ACC112 (cell line): Measurements from ENCODE around the gene USP40.

ENCODE experiments used
- H2AFZ ChIP-seq: fragments of 200-600 bp; sonication (generic); one replicate; pipeline ENCODE4 v1.6.0; 2017; ENCODE audit warnings: antibody characterized with exemption, low read length; ENCODE audit not compliant: unreplicated experiment
- H3K27ac ChIP-seq: fragments of 200-600 bp; sonication (generic); 2 replicates; pipeline ENCODE4 v1.5.1; 2014; ENCODE audit warnings: low read depth, mild to moderate bottlenecking, antibody characterized with exemption, low read length, moderate library complexity
- H3K27me3 ChIP-seq: fragments of 200-600 bp; sonication (generic); 2 replicates; pipeline ENCODE4 v1.6.1; 2014; ENCODE audit warnings: mild to moderate bottlenecking, antibody characterized with exemption, low read length, moderate library complexity, mixed read lengths; ENCODE audit not compliant: insufficient read depth
- H3K36me3 ChIP-seq: fragments of 200-600 bp; sonication (generic); 2 replicates; pipeline ENCODE4 v1.6.1; 2016; ENCODE audit warnings: mild to moderate bottlenecking, antibody characterized with exemption, low read length, moderate library complexity, mixed read lengths; ENCODE audit not compliant: insufficient read depth
- H3K4me1 ChIP-seq: fragments of 200-600 bp; sonication (generic); one replicate; pipeline ENCODE4 v1.6.1; 2016; ENCODE audit warnings: low read length, mixed read lengths; ENCODE audit not compliant: insufficient read depth, unreplicated experiment, control insufficient read depth
- H3K4me3 ChIP-seq: fragments of 200-600 bp; sonication (generic); 2 replicates; pipeline ENCODE4 v1.5.1; 2014; ENCODE audit warnings: mild to moderate bottlenecking, low read depth, low read length
- H3K79me2 ChIP-seq: fragments of 200-600 bp; sonication (generic); one replicate; pipeline ENCODE4 v1.6.0; 2016; ENCODE audit warnings: low read length; ENCODE audit not compliant: control insufficient read depth, unreplicated experiment, insufficient read depth

The USP40 gene

DNA sequence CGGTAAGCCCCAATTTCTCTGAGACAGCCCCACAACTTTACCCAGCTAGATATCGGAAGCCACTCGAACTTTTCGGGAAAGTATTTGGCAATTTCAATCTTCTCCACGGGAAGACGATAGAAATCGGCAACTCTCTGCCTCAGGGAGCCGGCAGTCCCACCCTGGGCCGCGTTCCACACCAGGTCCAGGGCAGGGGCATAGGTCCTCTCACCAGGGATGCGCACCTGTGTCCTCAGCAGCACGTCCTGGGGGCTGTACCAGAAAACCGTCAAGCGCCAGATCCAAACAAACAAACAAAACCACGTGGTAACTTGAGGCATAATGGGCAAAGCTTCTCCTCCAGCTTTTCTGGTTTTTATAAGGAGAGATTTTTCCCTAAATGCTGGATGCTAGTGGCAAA, 80.9 kb downstream of the USP40 start:
- Histone ChIP-seq H2AFZ (no peak overlapping the region), H3K27me3 (no peaks in the 10 kb centered on the region), H3K4me1 (peaks cover 46% of the 10 kb centered on the region), H3K27ac (peak overlapping the region; percentile 95; the same call in 1 of the 2 replicates), H3K4me3 (no peak overlapping the region), H3K36me3 (peaks cover 37% of the 10 kb centered on the region), H3K79me2 (no peaks in the 10 kb centered on the region)

DNA sequence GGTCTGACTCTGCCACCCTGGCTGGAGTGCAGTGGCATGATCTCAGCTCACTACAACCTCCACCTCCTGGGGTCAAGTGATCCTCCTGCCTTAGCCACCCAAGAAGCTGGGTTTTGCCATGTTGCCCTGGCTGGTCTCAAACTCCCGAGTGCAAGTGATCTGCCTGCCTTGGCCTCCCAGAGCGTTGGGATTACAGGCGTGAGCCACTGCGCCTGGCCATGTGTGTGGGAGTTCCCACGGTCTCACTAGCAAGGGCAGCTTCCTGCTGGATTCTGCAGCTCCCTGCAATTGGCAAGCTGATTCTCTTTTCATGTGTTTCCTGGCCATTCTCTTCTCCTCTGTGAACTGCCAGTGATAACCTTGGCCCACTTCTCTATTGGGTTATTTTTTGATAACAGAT, 84.0 kb downstream of the USP40 start:
- peaks cover 33% of the 10 kb centered on the region for H3K36me3 ChIP-seq
- H3K79me2 ChIP-seq = no peaks in the 10 kb centered on the region
- H3K27me3 ChIP-seq = no peaks in the 10 kb centered on the region
- H2AFZ ChIP-seq = no peak overlapping the region
- H3K27ac ChIP-seq = no peak overlapping the region
- peaks cover 20% of the 10 kb centered on the region for H3K4me1 ChIP-seq
- no peak overlapping the region for H3K4me3 ChIP-seq

- Histone ChIP-seq H3K4me1 (peaks cover 12% of the 10 kb centered on the region), H3K4me3 (no peak overlapping the region), H3K27me3 (no peaks in the 10 kb centered on the region), H3K79me2 (no peaks in the 10 kb centered on the region), H3K36me3 (peaks cover 37% of the 10 kb centered on the region), H2AFZ (no peak overlapping the region), H3K27ac (no peak overlapping the region)
These were observed 85.0 kb downstream of the USP40 start for GRCh38 chr2:233481368-233482142.

DNA sequence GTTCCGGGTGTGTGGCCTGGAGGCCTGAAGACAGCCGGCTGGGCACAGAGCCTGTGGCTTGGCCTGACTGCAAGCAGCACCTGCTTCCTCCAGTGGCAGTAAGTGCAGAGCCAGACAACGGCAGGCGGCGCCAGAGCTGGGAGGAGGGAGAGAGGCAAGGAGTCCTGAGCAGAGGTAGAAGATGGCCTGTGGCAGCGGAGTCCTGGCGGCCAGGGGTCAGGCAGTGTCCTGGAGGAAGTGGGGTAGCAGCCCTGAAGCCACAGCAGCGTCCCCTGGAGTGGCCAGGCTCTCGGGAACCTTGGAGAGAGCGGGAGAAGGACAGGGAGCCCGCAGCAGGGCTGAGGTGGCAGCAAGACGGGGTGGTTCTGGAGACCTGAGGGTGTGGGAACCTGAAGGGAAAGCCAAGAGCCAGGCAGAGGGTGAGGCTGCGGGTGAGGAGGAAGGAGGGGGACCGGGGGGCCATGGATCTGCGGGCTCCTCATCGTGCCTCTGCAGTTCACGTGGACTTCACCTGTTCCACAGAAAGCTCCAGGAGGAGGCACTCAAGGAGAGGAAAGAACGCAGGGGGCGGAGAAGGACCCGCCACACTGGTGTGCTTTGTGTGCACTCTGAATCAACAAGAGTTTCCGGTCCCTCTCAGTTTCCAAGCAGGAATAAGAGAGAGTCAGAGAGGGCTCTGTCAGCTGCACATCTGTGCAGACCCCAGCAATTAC, 85.9 kb downstream of the USP40 start:
- H3K4me1 ChIP-seq = peaks cover 4% of the 10 kb centered on the region
- H3K27me3 ChIP-seq = no peaks in the 10 kb centered on the region
- peaks cover 35% of the 10 kb centered on the region for H3K36me3 ChIP-seq
- H2AFZ ChIP-seq = no peak overlapping the region
- no peak overlapping the region for H3K4me3 ChIP-seq
- H3K79me2 ChIP-seq = no peaks in the 10 kb centered on the region
- H3K27ac ChIP-seq = no peak overlapping the region

GRCh38 chr2:233479616-233480489, 86.7 kb downstream of the USP40 start:
- H3K27ac ChIP-seq = no peak overlapping the region
- H2AFZ ChIP-seq = no peak overlapping the region
- no peaks in the 10 kb centered on the region for H3K27me3 ChIP-seq
- peaks cover 27% of the 10 kb centered on the region for H3K36me3 ChIP-seq
- no peaks in the 10 kb centered on the region for H3K79me2 ChIP-seq
- H3K4me1 ChIP-seq = no peaks in the 10 kb centered on the region
- no peak overlapping the region for H3K4me3 ChIP-seq

- no peak overlapping the region for H3K4me3 ChIP-seq
- H3K36me3 ChIP-seq = peaks cover 8% of the 10 kb centered on the region
- H3K27me3 ChIP-seq = no peaks in the 10 kb centered on the region
- H3K27ac ChIP-seq = no peak overlapping the region
- no peak overlapping the region for H2AFZ ChIP-seq
- H3K4me1 ChIP-seq = no peaks in the 10 kb centered on the region
- no peaks in the 10 kb centered on the region for H3K79me2 ChIP-seq
These were observed 88.8 kb downstream of the USP40 start for GRCh38 chr2:233477548-233478433.

- Histone ChIP-seq H3K79me2 (no peaks in the 10 kb centered on the region), H3K4me3 (no peak overlapping the region)
These were observed 89.7 kb downstream of the USP40 start for GRCh38 chr2:233476651-233477547.

GRCh38 chr2:233476063-233476410, 90.5 kb downstream of the USP40 start:
- no peaks in the 10 kb centered on the region for H3K79me2 ChIP-seq
- H3K4me1 ChIP-seq = no peaks in the 10 kb centered on the region
- no peak overlapping the region for H3K27ac ChIP-seq
- H2AFZ ChIP-seq = no peak overlapping the region
- no peak overlapping the region for H3K4me3 ChIP-seq
- H3K36me3 ChIP-seq = peaks cover 4% of the 10 kb centered on the region
- no peaks in the 10 kb centered on the region for H3K27me3 ChIP-seq

More at GRCh38 chr2:233476651-233477547, 89.7 kb downstream of the USP40 start:
- Histone ChIP-seq H3K36me3 (peaks cover 4% of the 10 kb centered on the region), H3K27ac (no peak overlapping the region), H2AFZ (no peak overlapping the region), H3K4me1 (no peaks in the 10 kb centered on the region), H3K27me3 (no peaks in the 10 kb centered on the region)

- H3K36me3 ChIP-seq = peaks cover 4% of the 10 kb centered on the region
These were observed 92.0 kb downstream of the USP40 start for GRCh38 chr2:233474308-233475160.

More at GRCh38 chr2:233474308-233475160, 92.0 kb downstream of the USP40 start:
- Histone ChIP-seq H2AFZ (no peak overlapping the region), H3K27me3 (no peaks in the 10 kb centered on the region), H3K79me2 (no peaks in the 10 kb centered on the region), H3K27ac (no peak overlapping the region), H3K4me3 (no peak overlapping the region), H3K4me1 (no peaks in the 10 kb centered on the region)
